Measurements from ENCODE around the gene SPINK8.
A peak's percentile ranks its signal among the peaks of the same experiment; 100 is the strongest.

SPINK8 gene

GRCh38 chr3:48296699-48297098, 36.8 kb downstream of the SPINK8 start:
- no peaks in the 10 kb centered on the region for H3K9me3 ChIP-seq (ENCODE audit: control insufficient read depth, insufficient read depth, low read depth, low read length)
- ChIA-PET POLR2A (interaction anchor here (0.6 kb wide), 1 partner anchor 1043 kb away, joined by 3 read pairs; the partner anchor contains the start of gene USP4), CTCF (interaction anchor here (0.5 to 0.6 kb wide), 2 partner anchors 139 to 499 kb away, joined by 3 to 6 read pairs; no protein-coding TSS in a partner anchor)
- peaks cover 0 to 60% of the 10 kb centered on the region in 2 experiments; a peak in 2 of 3 replicates for H3K36me3 ChIP-seq (ENCODE audit: control insufficient read depth in 2 of 2, insufficient read depth in 1 of 2, low read length in 2 of 2)
- no peak overlapping the region for H3K4me3 ChIP-seq (ENCODE audit: low read depth, low read length)
- no peaks in the 10 kb centered on the region for H3K4me1 ChIP-seq (ENCODE audit: control insufficient read depth, insufficient read depth, low read length)
- TF ChIP-seq SCRT2 (tag by site-specific recombination; IDR thresholded peaks at IDR 0.05) (peak; percentile 78), ZNF529 (tag by site-specific recombination; IDR thresholded peaks at IDR 0.05; ENCODE audit: insufficient replicate concordance) (no peak), ZNF654 (tag by site-specific recombination; IDR thresholded peaks at IDR 0.05; ENCODE audit: low read depth) (no peak), SCRT1 (tag by site-specific recombination; IDR thresholded peaks at IDR 0.05; ENCODE audit: borderline replicate concordance) (peak; percentile 78)
- no peak overlapping the region for H3K27ac ChIP-seq (ENCODE audit: extremely low read depth, low read depth, low read length)

DNA sequence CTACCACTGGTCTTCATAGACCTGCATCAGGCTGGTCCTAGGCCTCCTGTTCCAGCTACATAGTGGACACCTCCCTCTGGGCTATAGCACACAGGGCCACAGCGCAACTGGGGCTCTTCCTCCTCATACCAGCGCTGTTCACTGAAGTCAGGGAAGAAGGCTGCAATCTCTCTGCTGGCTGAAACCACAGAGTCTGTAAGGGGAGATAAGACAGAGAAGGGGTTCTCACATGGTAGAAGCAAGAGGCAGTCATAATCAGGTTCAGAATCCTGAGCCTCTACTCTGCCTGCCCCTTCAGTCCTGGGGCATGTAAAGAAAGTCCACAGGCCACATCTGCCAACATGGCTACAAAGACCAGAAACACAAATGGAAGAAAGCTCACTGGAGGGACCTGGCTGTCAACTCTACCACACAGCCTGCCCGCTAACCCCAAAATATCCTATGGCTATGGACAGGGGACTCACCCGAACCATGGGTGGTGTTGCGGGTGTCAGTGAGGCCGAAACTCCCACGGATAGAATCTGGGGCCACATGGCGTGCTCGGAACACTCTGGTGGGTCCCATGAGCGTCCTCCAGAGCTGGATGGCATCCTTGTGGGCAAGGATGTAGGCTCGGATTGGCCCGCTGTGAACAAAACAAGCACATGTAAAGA, 38.7 kb downstream of the SPINK8 start:
- ChIA-PET CTCF (no interaction called here), POLR2A (no interaction called here)
- Histone ChIP-seq H3K27ac (ENCODE audit: extremely low read depth, low read depth, low read length) (no peak overlapping the region), H3K9me3 (ENCODE audit: control insufficient read depth, insufficient read depth, low read depth, low read length) (no peaks in the 10 kb centered on the region), H3K4me3 (ENCODE audit: low read depth, low read length) (no peak overlapping the region), H3K36me3 (ENCODE audit: control insufficient read depth in 2 of 2, insufficient read depth in 1 of 2, low read length in 2 of 2) (peaks cover 0 to 60% of the 10 kb centered on the region in 2 experiments; a peak in 2 of 3 replicates), H3K4me1 (ENCODE audit: control insufficient read depth, insufficient read depth, low read length) (no peaks in the 10 kb centered on the region)
- TF ChIP-seq ZNF549 (tag by site-specific recombination; IDR thresholded peaks at IDR 0.05), result no peak
- no peak for TF ChIP-seq ZNF19 (tag by site-specific recombination; IDR thresholded peaks at IDR 0.05; ENCODE audit: low read depth)
- TF ChIP-seq ZNF214 (tag by site-specific recombination; IDR thresholded peaks at IDR 0.05; ENCODE audit: borderline replicate concordance), result no peak
- TF ChIP-seq REPIN1 (tag by site-specific recombination; IDR thresholded peaks at IDR 0.05; ENCODE audit: low read depth), result no peak
- no peak for TF ChIP-seq ZNF677 (tag by site-specific recombination; IDR thresholded peaks at IDR 0.05)
- TF ChIP-seq, protein P1, sequence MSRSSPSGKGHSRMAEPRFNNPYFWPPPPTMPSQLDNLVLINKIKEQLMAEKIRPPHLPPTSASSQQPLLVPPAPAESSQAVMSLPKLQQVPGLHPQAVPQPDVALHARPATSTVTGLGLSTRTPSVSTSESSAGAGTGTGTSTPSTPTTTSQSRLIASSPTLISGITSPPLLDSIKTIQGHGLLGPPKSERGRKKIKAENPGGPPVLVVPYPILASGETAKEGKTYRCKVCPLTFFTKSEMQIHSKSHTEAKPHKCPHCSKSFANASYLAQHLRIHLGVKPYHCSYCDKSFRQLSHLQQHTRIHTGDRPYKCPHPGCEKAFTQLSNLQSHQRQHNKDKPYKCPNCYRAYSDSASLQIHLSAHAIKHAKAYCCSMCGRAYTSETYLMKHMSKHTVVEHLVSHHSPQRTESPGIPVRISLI (tag by site-specific recombination; IDR thresholded peaks at IDR 0.05), result no peak
- TF ChIP-seq ZNF112 (tag by site-specific recombination; IDR thresholded peaks at IDR 0.05), result no peak
- no peak for TF ChIP-seq ZNF558 (tag by site-specific recombination; IDR thresholded peaks at IDR 0.05)
- TF ChIP-seq ZBTB49 (tag by site-specific recombination; IDR thresholded peaks at IDR 0.05; ENCODE audit: low read depth), result no peak
- TF ChIP-seq ZNF2 (tag by site-specific recombination; IDR thresholded peaks at IDR 0.05), result no peak

GRCh38 chr3:48289659-48290058, 43.8 kb downstream of the SPINK8 start:
- POLR2A ChIA-PET, result no interaction called here
- CTCF ChIA-PET, result interaction anchor here (0.7 kb wide), 2 partner anchors 16 to 39 kb away, joined by 3 to 4 read pairs; no protein-coding TSS in a partner anchor
- TF ChIP-seq YY2 (tag by site-specific recombination; IDR thresholded peaks at IDR 0.05), result no peak
- no peak for TF ChIP-seq ZNF660 (tag by site-specific recombination; IDR thresholded peaks at IDR 0.05)
- TF ChIP-seq ZNF391 (tag by site-specific recombination; IDR thresholded peaks at IDR 0.05; ENCODE audit: borderline replicate concordance, low read depth), result no peak
- TF ChIP-seq ZFP37 (tag by site-specific recombination; IDR thresholded peaks at IDR 0.05), result no peak
- no peak for TF ChIP-seq ZNF585B (tag by site-specific recombination; IDR thresholded peaks at IDR 0.05)
- TF ChIP-seq ZNF580 (tag by site-specific recombination; IDR thresholded peaks at IDR 0.05), result no peak
- TF ChIP-seq ZNF10 (tag by site-specific recombination; IDR thresholded peaks at IDR 0.05), result no peak
- Histone ChIP-seq H3K9me3 (ENCODE audit: control insufficient read depth, insufficient read depth, low read depth, low read length) (no peaks in the 10 kb centered on the region), H3K4me1 (ENCODE audit: control insufficient read depth, insufficient read depth, low read length) (no peaks in the 10 kb centered on the region), H3K4me3 (ENCODE audit: low read depth, low read length) (no peak overlapping the region), H3K27ac (ENCODE audit: extremely low read depth, low read depth, low read length) (no peak overlapping the region), H3K36me3 (ENCODE audit: control insufficient read depth in 2 of 2, insufficient read depth in 1 of 2, low read length in 2 of 2) (peaks cover 0 to 31% of the 10 kb centered on the region in 2 experiments; a peak in 1 of 3 replicates)

Data from HEK293 (cell line).